Peyer's patch (tissue), 4 donors: ENCODE results near the gene UQCRQ.

Experiments used
- POLR2A ChIP-seq, 2 donors: fragments of 450-650 bp; IDR thresholded peaks; one replicate each; pipeline ENCODE4 v1.5.1; 2017; ENCODE audit warnings: antibody characterized with exemption in 2 of 2, mild to moderate bottlenecking in 2 of 2, moderate library complexity in 2 of 2
- TF ChIP-seq, protein P1 (sequence below), 6 experiments: fragments of 450-650 bp in 4 of 6; fragments of 200-600 bp in 2 of 6; sonication (generic) in 1 of 6; IDR thresholded peaks; one replicate each; pipeline ENCODE4 v1.5.1; 2017 to 2019; ENCODE audit warnings: antibody characterized with exemption in 6 of 6, mild to moderate bottlenecking in 3 of 6, moderate library complexity in 1 of 6

DNA sequence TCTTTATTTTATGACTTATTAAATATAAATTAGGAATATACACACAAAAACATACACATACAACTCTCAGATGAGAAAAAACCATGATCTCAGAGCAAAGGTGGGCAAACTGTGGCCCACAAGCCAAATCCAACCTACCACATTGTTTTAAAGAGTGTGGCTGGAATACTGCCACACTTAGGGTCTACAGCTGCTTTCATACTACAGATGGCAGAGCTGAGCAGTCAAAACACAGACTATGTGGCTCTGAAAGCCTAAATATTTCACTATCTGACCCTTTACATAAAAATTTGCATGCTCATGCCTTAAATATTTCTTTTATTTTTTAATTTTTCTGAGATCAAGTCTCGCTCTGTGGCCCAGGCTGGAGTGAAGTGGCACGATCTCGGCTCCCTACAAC, 35.3 kb downstream of the UQCRQ start:
- TF ChIP-seq, protein P1, sequence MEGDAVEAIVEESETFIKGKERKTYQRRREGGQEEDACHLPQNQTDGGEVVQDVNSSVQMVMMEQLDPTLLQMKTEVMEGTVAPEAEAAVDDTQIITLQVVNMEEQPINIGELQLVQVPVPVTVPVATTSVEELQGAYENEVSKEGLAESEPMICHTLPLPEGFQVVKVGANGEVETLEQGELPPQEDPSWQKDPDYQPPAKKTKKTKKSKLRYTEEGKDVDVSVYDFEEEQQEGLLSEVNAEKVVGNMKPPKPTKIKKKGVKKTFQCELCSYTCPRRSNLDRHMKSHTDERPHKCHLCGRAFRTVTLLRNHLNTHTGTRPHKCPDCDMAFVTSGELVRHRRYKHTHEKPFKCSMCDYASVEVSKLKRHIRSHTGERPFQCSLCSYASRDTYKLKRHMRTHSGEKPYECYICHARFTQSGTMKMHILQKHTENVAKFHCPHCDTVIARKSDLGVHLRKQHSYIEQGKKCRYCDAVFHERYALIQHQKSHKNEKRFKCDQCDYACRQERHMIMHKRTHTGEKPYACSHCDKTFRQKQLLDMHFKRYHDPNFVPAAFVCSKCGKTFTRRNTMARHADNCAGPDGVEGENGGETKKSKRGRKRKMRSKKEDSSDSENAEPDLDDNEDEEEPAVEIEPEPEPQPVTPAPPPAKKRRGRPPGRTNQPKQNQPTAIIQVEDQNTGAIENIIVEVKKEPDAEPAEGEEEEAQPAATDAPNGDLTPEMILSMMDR (IDR thresholded peaks at IDR 0.05) = no peak
- no peak for TF ChIP-seq POLR2A (IDR thresholded peaks at IDR 0.05)
